Left lobe of liver (tissue), 2 donors: ENCODE data around the gene ANAPC1. TPM values are rescaled to one million over a fixed set of nuclear protein-coding genes. Genes with fewer than 3 reads are reported as not detected.
"Not testable (repeated sequence)": the region's sequence is repeated elsewhere in the genome, so short reads cannot be mapped to it uniquely, and the experiment has no call there.

Source experiments
- ATAC-seq: fragments of 200-7000 bp; cut with Tn5 transposase; one replicate; pipeline ENCODE4 v1.9.1; 2020; ENCODE audit warnings: mild to moderate bottlenecking, moderate library complexity
- DNase-seq: peaks from one replicate; pipeline ENCODE4 v3.0.0-alpha.2; 2020; ENCODE audit warnings: low spot score
- total RNA-seq: library from RNA; stranded (reverse); gene quantifications from one replicate; pipeline ENCODE4 v1.2.1, GENCODE V29; 2021
- donor health status: DM: no; HTN: no; CAD: no; lungs with moderate emphysema.
- donor health status: DM: no; HTN: yes; CAD: no.

Gene ANAPC1, protein sequence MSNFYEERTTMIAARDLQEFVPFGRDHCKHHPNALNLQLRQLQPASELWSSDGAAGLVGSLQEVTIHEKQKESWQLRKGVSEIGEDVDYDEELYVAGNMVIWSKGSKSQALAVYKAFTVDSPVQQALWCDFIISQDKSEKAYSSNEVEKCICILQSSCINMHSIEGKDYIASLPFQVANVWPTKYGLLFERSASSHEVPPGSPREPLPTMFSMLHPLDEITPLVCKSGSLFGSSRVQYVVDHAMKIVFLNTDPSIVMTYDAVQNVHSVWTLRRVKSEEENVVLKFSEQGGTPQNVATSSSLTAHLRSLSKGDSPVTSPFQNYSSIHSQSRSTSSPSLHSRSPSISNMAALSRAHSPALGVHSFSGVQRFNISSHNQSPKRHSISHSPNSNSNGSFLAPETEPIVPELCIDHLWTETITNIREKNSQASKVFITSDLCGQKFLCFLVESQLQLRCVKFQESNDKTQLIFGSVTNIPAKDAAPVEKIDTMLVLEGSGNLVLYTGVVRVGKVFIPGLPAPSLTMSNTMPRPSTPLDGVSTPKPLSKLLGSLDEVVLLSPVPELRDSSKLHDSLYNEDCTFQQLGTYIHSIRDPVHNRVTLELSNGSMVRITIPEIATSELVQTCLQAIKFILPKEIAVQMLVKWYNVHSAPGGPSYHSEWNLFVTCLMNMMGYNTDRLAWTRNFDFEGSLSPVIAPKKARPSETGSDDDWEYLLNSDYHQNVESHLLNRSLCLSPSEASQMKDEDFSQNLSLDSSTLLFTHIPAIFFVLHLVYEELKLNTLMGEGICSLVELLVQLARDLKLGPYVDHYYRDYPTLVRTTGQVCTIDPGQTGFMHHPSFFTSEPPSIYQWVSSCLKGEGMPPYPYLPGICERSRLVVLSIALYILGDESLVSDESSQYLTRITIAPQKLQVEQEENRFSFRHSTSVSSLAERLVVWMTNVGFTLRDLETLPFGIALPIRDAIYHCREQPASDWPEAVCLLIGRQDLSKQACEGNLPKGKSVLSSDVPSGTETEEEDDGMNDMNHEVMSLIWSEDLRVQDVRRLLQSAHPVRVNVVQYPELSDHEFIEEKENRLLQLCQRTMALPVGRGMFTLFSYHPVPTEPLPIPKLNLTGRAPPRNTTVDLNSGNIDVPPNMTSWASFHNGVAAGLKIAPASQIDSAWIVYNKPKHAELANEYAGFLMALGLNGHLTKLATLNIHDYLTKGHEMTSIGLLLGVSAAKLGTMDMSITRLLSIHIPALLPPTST (N-terminal part only)
- total RNA-seq, result 13.5 TPM

GRCh38 chr2:111883661-111884591 lies at the start of gene ANAPC1:
Gene ANAPC1 (minus strand): TSS chr2:111884193. CDS start chr2:111880825, 3,368 bp downstream.
- peak; percentile 88 for DNase-seq
- peak; percentile 96 for ATAC-seq

- peak; percentile 85 for ATAC-seq
Observed at GRCh38 chr2:111932841-111933291, 48.9 kb upstream of the ANAPC1 start.

DNA sequence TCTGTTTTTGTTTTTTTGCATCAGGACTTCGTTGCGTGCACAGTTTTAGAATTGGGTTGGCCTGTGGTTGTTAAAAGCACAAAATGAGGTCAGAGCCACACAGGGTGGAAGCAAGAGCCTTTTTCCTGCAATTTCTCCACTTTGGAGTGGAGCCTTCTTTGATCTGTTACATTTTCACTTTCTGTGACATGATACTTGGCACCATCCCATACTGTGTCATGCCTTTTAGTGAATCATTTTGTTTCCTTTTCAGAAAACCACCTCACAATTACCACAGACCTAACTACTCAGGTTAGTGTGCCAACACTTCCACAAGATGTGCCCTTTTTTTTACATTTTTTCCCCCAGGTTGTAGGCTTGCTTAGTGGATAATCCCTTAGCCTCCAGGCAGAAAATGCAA lies 46.9 kb upstream of the ANAPC1 start:
- DNase-seq (no peak), ATAC-seq (peak; percentile 23)

More at GRCh38 chr2:111932841-111933291, 48.9 kb upstream of the ANAPC1 start:
- DNase-seq, result peak; percentile 62

GRCh38 chr2:111930409-111930808 lies 46.4 kb upstream of the ANAPC1 start:
- DNase-seq (no peak), ATAC-seq (no peak)

DNA sequence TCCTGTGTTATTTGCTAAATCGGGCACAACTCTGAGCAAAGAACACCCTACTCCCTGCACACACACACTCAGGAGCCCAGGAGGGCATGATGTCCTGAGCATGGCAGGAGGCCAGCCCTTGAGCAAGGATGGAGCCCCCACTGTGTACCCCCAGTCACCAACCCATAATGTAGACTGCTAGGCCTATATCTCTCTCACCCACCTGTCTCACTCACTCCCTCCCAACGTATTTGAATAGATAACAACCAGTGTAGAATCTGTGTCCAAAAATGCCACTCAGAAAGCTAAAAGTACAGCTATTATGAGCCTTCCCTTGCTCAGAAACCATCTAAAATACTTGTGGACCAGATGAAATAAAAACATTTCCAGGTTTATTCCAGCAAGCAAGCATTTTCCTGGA lies 43.7 kb upstream of the ANAPC1 start:
- DNase-seq, result no peak
- ATAC-seq, result peak; percentile 3

DNA sequence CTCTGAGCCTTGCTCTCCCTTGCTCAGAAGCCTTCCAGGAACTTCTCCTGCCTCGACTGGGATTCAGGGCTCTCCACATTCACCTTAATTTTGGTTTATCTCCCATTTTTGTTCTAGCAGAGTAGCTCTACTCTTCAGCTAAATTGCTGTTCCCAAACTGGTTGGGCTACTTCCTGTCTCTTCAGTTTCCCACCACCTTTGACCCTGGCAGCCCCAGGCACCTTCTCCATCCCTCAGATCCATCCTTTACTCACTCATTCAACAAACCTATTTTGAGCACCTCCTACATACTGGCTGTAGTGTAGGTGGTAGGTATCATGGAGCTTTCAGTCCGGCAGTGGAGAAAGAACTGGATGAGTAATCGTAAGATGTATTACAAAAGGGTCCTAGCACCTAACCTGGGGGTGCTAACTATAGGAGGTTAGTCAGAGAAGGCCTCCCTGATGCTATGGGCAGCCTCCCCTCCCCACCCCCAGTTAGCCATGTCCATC lies 40.7 kb upstream of the ANAPC1 start:
- DNase-seq (no peak), ATAC-seq (no peak)

- no peak for DNase-seq
- no peak for ATAC-seq
Observed at GRCh38 chr2:111923276-111923804, 39.3 kb upstream of the ANAPC1 start.

DNA sequence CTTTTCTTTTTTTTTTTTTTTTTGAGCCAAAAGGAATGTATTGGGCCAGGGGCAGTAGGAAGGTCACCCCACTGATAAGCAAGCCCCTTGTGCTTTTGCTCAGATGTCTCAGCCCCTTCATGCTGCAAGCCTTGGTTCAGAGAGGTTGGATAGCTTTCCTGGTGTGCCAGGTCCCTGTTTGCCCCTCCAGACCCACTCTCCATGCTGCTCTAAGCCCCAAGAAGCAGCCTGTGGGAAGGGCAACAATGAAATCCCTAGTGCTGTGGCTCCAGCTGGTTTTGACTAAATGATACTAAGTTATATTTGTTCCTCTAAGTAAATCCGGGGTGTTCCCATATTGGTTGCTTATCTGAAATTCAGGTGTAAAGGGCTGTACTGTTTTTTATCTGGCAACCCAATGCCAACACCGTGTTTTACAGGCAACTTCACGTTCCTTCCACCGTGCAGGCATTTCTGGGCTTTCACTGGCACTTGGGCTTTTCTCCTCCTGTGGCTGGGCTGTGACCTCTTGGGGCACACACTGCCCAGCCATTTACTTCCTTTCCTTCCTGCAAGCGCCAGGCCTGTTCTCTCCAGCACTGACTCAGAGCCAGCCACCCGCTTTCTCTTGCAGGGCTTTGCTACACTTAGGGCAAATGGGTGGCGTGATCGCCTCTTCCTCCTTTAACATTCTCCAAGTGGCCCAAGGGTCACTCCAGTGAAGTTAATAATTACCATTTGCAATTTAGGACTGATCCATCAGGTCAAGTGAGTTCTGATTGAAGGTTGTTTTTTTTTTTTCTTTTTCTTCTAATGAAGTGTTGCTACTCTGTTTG lies 36.0 kb upstream of the ANAPC1 start:
- ATAC-seq (peak; percentile 95), DNase-seq (peak; percentile 94)

DNA sequence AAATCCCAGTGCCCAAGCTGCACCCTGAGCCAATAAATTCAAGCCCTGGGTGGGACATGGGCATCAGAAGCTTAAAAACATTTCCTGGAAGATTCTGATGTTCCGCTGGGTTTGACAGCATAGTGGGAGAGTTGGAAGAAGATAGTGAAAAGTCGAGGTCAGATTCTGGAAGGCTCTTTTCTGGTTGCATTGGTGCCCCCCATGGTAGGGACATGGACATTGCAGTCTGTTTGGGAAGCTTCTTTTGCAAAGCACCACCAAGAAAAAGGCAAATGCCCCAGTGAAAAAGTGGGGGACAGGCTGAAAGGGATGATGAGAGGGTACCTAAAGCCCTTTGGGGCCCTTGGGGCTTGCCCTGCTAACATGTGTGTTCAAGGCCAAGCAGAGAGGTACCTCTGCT lies 35.4 kb upstream of the ANAPC1 start:
- ATAC-seq (peak; percentile 38), DNase-seq (no peak)

GRCh38 chr2:111918383-111918806 lies 34.4 kb upstream of the ANAPC1 start:
- ATAC-seq, result no peak
- DNase-seq, result no peak

- DNase-seq (no peak), ATAC-seq (no peak)
Observed at GRCh38 chr2:111917106-111917505, 33.1 kb upstream of the ANAPC1 start.

GRCh38 chr2:111912547-111912946 lies 28.6 kb upstream of the ANAPC1 start:
- ATAC-seq (peak; percentile 82), DNase-seq (peak; percentile 87)

GRCh38 chr2:111911295-111911977 lies 27.4 kb upstream of the ANAPC1 start:
- not testable (repeated sequence) for DNase-seq

GRCh38 chr2:111910609-111911277 lies 26.8 kb upstream of the ANAPC1 start:
- no peak for DNase-seq
- ATAC-seq, result peak; percentile 61

More at GRCh38 chr2:111911295-111911977, 27.4 kb upstream of the ANAPC1 start:
- ATAC-seq, result peak; percentile 5

DNA sequence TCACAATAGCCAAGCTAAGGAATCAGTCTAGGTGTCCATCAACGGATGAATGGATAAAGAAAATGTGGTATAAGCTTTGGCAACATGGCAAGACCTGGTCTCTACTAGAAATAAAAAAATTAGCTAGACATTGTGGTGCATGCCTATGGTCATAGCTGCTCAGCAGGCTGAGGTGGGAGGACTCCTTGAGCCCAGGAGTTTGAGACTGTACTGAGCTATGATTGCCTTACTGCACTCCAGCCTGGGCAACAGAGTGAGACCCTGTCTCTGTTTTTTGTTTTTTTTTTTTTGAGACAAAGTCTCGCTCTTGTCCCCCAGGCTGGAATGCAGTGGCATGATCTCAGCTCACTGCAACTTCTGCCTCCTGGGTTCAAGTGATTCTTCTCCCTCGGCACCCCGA lies 26.0 kb upstream of the ANAPC1 start:
- not testable (repeated sequence) for ATAC-seq, DNase-seq

- peak; percentile 43 for ATAC-seq
- DNase-seq, result no peak
Observed at GRCh38 chr2:111909079-111909478, 25.1 kb upstream of the ANAPC1 start.

DNA sequence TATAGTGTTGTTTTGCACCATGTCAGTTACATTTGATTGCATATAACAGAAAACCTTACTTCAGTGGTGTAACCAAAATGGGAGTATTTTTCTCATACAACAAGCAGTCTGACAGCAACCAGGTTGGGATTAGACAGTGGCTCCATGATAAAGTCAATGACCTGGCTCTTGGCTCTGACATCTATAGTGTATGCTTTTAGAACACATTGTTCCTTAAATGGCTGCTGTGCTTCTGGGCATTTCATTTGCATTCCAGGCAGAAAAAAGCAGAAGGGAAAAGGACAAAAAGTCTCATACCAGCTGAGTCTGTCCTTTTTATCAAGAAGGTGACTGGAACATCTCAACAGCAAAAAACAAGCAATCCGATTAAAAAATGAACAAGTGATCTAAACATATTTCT lies 24.6 kb upstream of the ANAPC1 start:
- peak; percentile 22 for ATAC-seq
- DNase-seq, result no peak
